Sigmoid colon (tissue), 4 donors: ENCODE results near the gene KRT81.

Experiments used
- CTCF ChIP-seq, 4 experiments: fragments of 450-650 bp in 3 of 4; fragments of 200-600 bp in 1 of 4; IDR thresholded peaks; one replicate each; pipeline ENCODE4 v1.5.1; 2016 to 2019; ENCODE audit warnings: antibody characterized with exemption in 4 of 4, mild to moderate bottlenecking in 3 of 4, moderate library complexity in 2 of 4
- EP300 ChIP-seq, 4 donors: sonication (generic); formaldehyde crosslinking; IDR thresholded peaks; one replicate each; pipeline ENCODE4 v1.6.1; 2017; ENCODE audit warnings: antibody characterized with exemption in 4 of 4
- POLR2A ChIP-seq, 2 donors: fragments of 450-650 bp; IDR thresholded peaks; one replicate each; pipeline ENCODE4 v1.6.1; 2016; ENCODE audit warnings: antibody characterized with exemption in 2 of 2, mild to moderate bottlenecking in 2 of 2, moderate library complexity in 2 of 2
- POLR2AphosphoS5 ChIP-seq, 4 donors: sonication (generic); formaldehyde crosslinking; IDR thresholded peaks; one replicate each; pipeline ENCODE4 v1.6.1; 2017; ENCODE audit warnings: antibody characterized with exemption in 4 of 4

DNA sequence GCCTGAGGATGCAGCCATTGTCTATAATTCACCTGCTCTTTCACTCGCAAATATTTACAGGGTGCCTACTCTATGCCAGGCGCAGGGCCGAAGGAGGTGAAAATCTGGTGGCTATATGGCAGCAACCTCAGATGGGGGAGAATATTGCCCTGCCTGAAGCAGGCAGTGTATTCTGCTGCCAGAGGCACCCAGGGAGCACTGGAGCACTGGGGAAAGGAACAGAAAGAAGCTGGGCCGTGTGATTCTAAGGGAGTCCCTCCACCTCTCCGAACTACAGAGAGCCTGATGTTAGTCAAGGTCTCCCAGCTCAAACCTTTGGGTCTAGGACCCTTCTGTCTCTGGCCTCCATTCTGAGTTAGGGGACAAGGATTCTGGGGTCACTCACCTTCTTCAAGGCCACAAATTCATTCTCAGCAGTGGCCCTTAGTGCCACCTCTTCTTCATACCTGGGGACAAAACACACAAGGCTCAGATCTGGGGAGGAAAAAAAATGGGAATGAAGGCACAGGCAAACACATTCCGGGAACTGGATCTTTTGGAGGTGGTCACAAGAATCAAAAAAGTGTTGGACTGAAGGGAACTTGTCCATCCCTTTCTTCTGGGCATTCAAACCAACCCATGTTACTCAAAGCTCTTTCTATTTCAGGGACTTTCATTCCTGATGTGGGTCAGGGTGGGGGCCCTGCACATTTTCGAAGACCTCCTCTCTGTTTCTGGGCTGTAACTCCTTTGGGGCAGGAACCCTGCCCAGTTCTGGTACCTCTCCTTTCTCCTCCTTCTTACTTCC, 36.2 kb downstream of the KRT81 start:
- TF ChIP-seq CTCF (IDR thresholded peaks at IDR 0.05) = no peak
- no peak for TF ChIP-seq EP300 (IDR thresholded peaks at IDR 0.05)
- no peak for TF ChIP-seq POLR2A (IDR thresholded peaks at IDR 0.05)
- no peak for TF ChIP-seq POLR2AphosphoS5 (IDR thresholded peaks at IDR 0.05)
